ENCODE measurements around the gene PPFIBP1. TPM values are rescaled to one million over a fixed set of nuclear protein-coding genes. Genes with fewer than 3 reads are reported as not detected.

Gene PPFIBP1
- total and polyA plus RNA-seq, 2 of the 8 experiments (the other 6 are each of a cell fraction or from before 2014, with no cell fraction given): 7.7 to 31.3 TPM

DNA sequence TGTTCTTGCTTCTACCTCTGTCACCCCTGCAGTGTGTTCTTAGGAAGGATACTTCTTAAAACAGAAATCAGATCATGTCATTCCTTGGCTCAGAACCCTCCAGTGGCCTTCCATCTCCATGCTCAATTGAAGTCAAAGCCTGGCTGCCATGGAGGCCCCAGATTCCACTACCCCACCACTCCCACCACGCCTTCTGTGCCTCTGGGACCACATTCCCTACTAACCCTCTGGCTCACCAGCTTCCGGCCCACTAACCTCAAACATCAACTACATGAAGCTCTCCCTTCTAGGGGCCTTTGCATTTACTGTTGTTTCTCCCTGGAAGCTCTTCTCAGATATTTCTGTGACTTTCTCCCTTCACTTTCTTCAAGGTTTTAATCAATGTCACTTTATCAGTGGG lies 96.1 kb downstream of the PPFIBP1 start:
- ChIA-PET CTCF (ENCODE audit: partially characterized antibody) (no interaction called here), POLR2A (ENCODE audit: partially characterized antibody) (no interaction called here)
- no peak overlapping the region for H3K23ac ChIP-seq (ENCODE audit: insufficient read length)
- no peak overlapping the region for H3K14ac ChIP-seq (ENCODE audit: insufficient read length)
- no peak overlapping the region for H4K91ac ChIP-seq (replicated peaks; ENCODE audit: insufficient read length, low read length)
- no peak overlapping the region for H3K18ac ChIP-seq (ENCODE audit: extremely low read depth, low read length)
- H3K56ac ChIP-seq (replicated peaks; ENCODE audit: insufficient read length, low read depth, low read length): no peak overlapping the region
- no peak overlapping the region for H2BK120ac ChIP-seq (replicated peaks; ENCODE audit: low read depth, low read length)
- DNase-seq (ENCODE audit: low read depth in 1 of 2, low spot score in 2 of 2) (no peak), FAIRE-seq (no peak)
- no peaks in the 10 kb centered on the region for H4K20me1 ChIP-seq (replicated peaks in 1 of 2; ENCODE audit: control insufficient read depth in 1 of 2, insufficient read depth in 2 of 2, low read length in 2 of 2)
- H3K4me1 ChIP-seq (replicated peaks in 1 of 4; ENCODE audit: control insufficient read depth in 3 of 4, insufficient read depth in 4 of 4, low read length in 3 of 4): 0 out of 7 replicates have a peak, but pooled peaks cover 0 to 3% (median 0%) of the 10 kb centered on the region in 4 experiments
- H4K8ac ChIP-seq (ENCODE audit: extremely low read depth, insufficient read depth, low read length): no peak overlapping the region
- no peak for TF ChIP-seq BCL11A (IDR thresholded peaks at IDR 0.05; ENCODE audit: low read depth in 2 of 2, low read length in 2 of 2)
- no peak for TF ChIP-seq NANOG (IDR thresholded peaks at IDR 0.05; ENCODE audit: insufficient read depth, low read depth, low read length, poor library complexity, severe bottlenecking)
- no peak for TF ChIP-seq TBP (IDR thresholded peaks at IDR 0.05; ENCODE audit: low read depth, low read length)
- TF ChIP-seq ATF2 (IDR thresholded peaks at IDR 0.05; ENCODE audit: low read length): no peak
- TF ChIP-seq POLR2A (IDR thresholded peaks at IDR 0.05; ENCODE audit: control extremely low read depth in 1 of 2, low read depth in 2 of 2, low read length in 2 of 2): no peak
- no peak for TF ChIP-seq NRF1 (IDR thresholded peaks at IDR 0.05; ENCODE audit: low read depth, low read length)
- TF ChIP-seq TAF1 (IDR thresholded peaks at IDR 0.05; ENCODE audit: low read depth, low read length): no peak
- TF ChIP-seq CEBPB (IDR thresholded peaks at IDR 0.05; ENCODE audit: low read depth, low read length): no peak
- no peak for TF ChIP-seq TAF7 (optimal IDR thresholded peaks at IDR 0.05; ENCODE audit: borderline replicate concordance, low read depth, low read length)
- TF ChIP-seq YY1 (IDR thresholded peaks at IDR 0.05; ENCODE audit: low read depth, low read length): no peak
- no peak overlapping the region for H3K27ac ChIP-seq (ENCODE audit: low read depth, low read length)
- no peak overlapping the region for H2BK12ac ChIP-seq (ENCODE audit: low read depth, low read length)
- H2AK5ac ChIP-seq (ENCODE audit: low read depth, low read length): no peak overlapping the region
- H3K79me1 ChIP-seq (ENCODE audit: low read depth, low read length): no peaks in the 10 kb centered on the region
- H3K4ac ChIP-seq (replicated peaks; ENCODE audit: insufficient read length, low read depth, low read length): no peak overlapping the region
- no peaks in the 10 kb centered on the region for H3K79me2 ChIP-seq (ENCODE audit: control insufficient read depth in 1 of 2, insufficient read depth in 2 of 2, low read length in 2 of 2)
- H3K23me2 ChIP-seq (ENCODE audit: low read depth, low read length): no peaks in the 10 kb centered on the region
- H3K36me3 ChIP-seq (ENCODE audit: control insufficient read depth in 2 of 4, insufficient read depth in 4 of 4, low read length in 3 of 4): no peaks in the 10 kb centered on the region
- H3K9me3 ChIP-seq (ENCODE audit: insufficient read depth in 2 of 2, low read depth in 1 of 2, low read length in 1 of 2): no peaks in the 10 kb centered on the region; a peak in 1 of 4 replicates
- no peak overlapping the region for H3K9ac ChIP-seq (replicated peaks in 1 of 4; ENCODE audit: extremely low read depth in 1 of 4, low read depth in 3 of 4, low read length in 3 of 4)
- H3K27me3 ChIP-seq (replicated peaks in 1 of 4; ENCODE audit: control insufficient read depth in 3 of 4, extremely low read depth in 1 of 4, insufficient read depth in 3 of 4, low read length in 3 of 4): no peaks in the 10 kb centered on the region
- H2AFZ ChIP-seq (ENCODE audit: low read length): no peak overlapping the region
- H2BK15ac ChIP-seq (ENCODE audit: low read length): no peak overlapping the region
- no peak overlapping the region for H4K5ac ChIP-seq (ENCODE audit: insufficient read length, low read depth, low read length)
- 96% methylated on average over 2 of the region's 2 CpGs; no CpG with 5 or more reads in 1 of the 2 experiments for WGBS, 2 experiments (ENCODE audit: extremely low coverage in 1 of 2, insufficient coverage in 1 of 2, insufficient read length in 1 of 2, insufficient replicate concordance in 2 of 2, low coverage in 1 of 2, low lambda C conversion rate in 2 of 2, missing lambda C conversion rate in 1 of 2)
- H2BK5ac ChIP-seq (ENCODE audit: low read depth, low read length): no peak overlapping the region
- H3K4me2 ChIP-seq (ENCODE audit: insufficient read depth in 1 of 2, low read depth in 2 of 2, low read length in 2 of 2): no peak overlapping the region
- no peak overlapping the region for H2BK20ac ChIP-seq (ENCODE audit: low read length)
- H3K4me3 ChIP-seq (ENCODE audit: extremely low read depth in 1 of 4, insufficient read depth in 2 of 4, low read depth in 3 of 4, low read length in 4 of 4): no peak overlapping the region

Data from H1 (cell line).